HEK293 (cell line): ENCODE results near the gene CAPZB.
"Not testable (repeated sequence)": the region's sequence is repeated elsewhere in the genome, so short reads cannot be mapped to it uniquely, and the experiment has no call there.

Source experiments
- CTCF ChIA-PET: fragments of 350-600 bp; formaldehyde crosslinking; extraction: SDS; loops from one replicate; lab custom pipeline; 2021; ENCODE audit warnings: antibody characterized with exemption; lab: Yijun Ruan, JAX
- POLR2A ChIA-PET: fragments of 300-600 bp; formaldehyde crosslinking; extraction: SDS; loops from one replicate; lab custom pipeline; 2020; ENCODE audit warnings: antibody characterized with exemption, inconsistent platforms; lab: Yijun Ruan, JAX
- H3K27ac ChIP-seq: fragments of 200-500 bp; sonication (Bioruptor generic); 2 replicates; pipeline ENCODE4 v1.5.1; 2014; ENCODE audit warnings: low read depth, low read length, control low read depth, inconsistent platforms; ENCODE audit errors: extremely low read depth
- H3K36me3 ChIP-seq, 2 experiments: fragments of 200-500 bp in 1 of 2; sonication (Bioruptor generic) in 1 of 2; 1 replicate in 1 of 2; 2 replicates in 1 of 2; pipeline ENCODE4 v1.5.1; 2014 to 2017; ENCODE audit warnings: inconsistent platforms in 2 of 2, low read length in 2 of 2; ENCODE audit not compliant: control insufficient read depth in 2 of 2, insufficient read depth in 1 of 2
- H3K4me1 ChIP-seq: fragments of 200-500 bp; sonication (Bioruptor generic); 2 replicates; pipeline ENCODE4 v1.5.1; 2014; ENCODE audit warnings: mild to moderate bottlenecking, low read length, inconsistent platforms; ENCODE audit not compliant: control insufficient read depth, insufficient read depth
- H3K4me3 ChIP-seq: 2 replicates; pipeline ENCODE4 v1.5.1; 2011; ENCODE audit warnings: low read depth, mild to moderate bottlenecking, control low read depth, low read length, moderate library complexity
- H3K9me3 ChIP-seq: fragments of 200-500 bp; sonication (Bioruptor generic); 2 replicates; pipeline ENCODE4 v1.5.1; 2014; ENCODE audit warnings: low read depth, low read length, inconsistent platforms; ENCODE audit not compliant: control insufficient read depth, insufficient read depth
- FEZF1 ChIP-seq: fragments of 450-650 bp; formaldehyde crosslinking; IDR thresholded peaks from 2 replicates; pipeline ENCODE4 v1.5.1; 2016; ENCODE audit warnings: missing biosample characterization, missing genetic modification characterization
- GLIS2 ChIP-seq: fragments of 450-650 bp; formaldehyde crosslinking; IDR thresholded peaks from 2 replicates; pipeline ENCODE4 v1.5.1; 2016; ENCODE audit warnings: missing biosample characterization, missing genetic modification characterization
- HOXD13 ChIP-seq: sonication (generic); formaldehyde crosslinking; IDR thresholded peaks from 2 replicates; pipeline ENCODE4 v1.8.0; 2022; ENCODE audit warnings: missing genetic modification reagents, borderline replicate concordance
- OVOL3 ChIP-seq: fragments of 450-650 bp; formaldehyde crosslinking; IDR thresholded peaks from 2 replicates; pipeline ENCODE4 v1.5.1; 2016; ENCODE audit warnings: missing biosample characterization, missing genetic modification characterization
- SP7 ChIP-seq: fragments of 450-650 bp; formaldehyde crosslinking; IDR thresholded peaks from 2 replicates; pipeline ENCODE4 v1.5.1; 2016; ENCODE audit warnings: missing biosample characterization, missing genetic modification characterization
- ZBTB1 ChIP-seq: fragments of 450-650 bp; formaldehyde crosslinking; IDR thresholded peaks from 2 replicates; pipeline ENCODE4 v1.5.1; 2016; ENCODE audit warnings: missing biosample characterization, missing genetic modification characterization
- ZBTB10 ChIP-seq: fragments of 450-650 bp; formaldehyde crosslinking; IDR thresholded peaks from 2 replicates; pipeline ENCODE4 v1.5.1; 2016; ENCODE audit warnings: missing biosample characterization, missing genetic modification characterization
- ZFP3 ChIP-seq: fragments of 450-650 bp; formaldehyde crosslinking; IDR thresholded peaks from 2 replicates; pipeline ENCODE4 v1.5.1; 2016; ENCODE audit warnings: low read depth, missing biosample characterization, missing genetic modification characterization
- ZNF112 ChIP-seq: fragments of 450-650 bp; formaldehyde crosslinking; IDR thresholded peaks from 2 replicates; pipeline ENCODE4 v1.5.0; 2017; ENCODE audit warnings: missing biosample characterization, missing genetic modification characterization
- ZNF121 ChIP-seq: fragments of 450-650 bp; formaldehyde crosslinking; IDR thresholded peaks from 2 replicates; pipeline ENCODE4 v1.5.1; 2016; ENCODE audit warnings: missing biosample characterization, missing genetic modification characterization
- ZNF366 ChIP-seq: fragments of 450-650 bp; formaldehyde crosslinking; conservative IDR thresholded peaks from 2 replicates; pipeline ENCODE4 v1.5.1; 2016; ENCODE audit warnings: missing biosample characterization, missing genetic modification characterization
- ZNF404 ChIP-seq: fragments of 450-650 bp; formaldehyde crosslinking; IDR thresholded peaks from 2 replicates; pipeline ENCODE4 v1.5.1; 2017; ENCODE audit warnings: missing biosample characterization, missing genetic modification characterization
- ZNF433 ChIP-seq: fragments of 450-650 bp; formaldehyde crosslinking; IDR thresholded peaks from 2 replicates; pipeline ENCODE4 v1.5.1; 2016; ENCODE audit warnings: missing biosample characterization, missing genetic modification characterization, low read depth
- ZNF488 ChIP-seq: fragments of 450-650 bp; formaldehyde crosslinking; IDR thresholded peaks from 2 replicates; pipeline ENCODE4 v1.5.1; 2016; ENCODE audit warnings: missing biosample characterization, missing genetic modification characterization
- ZNF514 ChIP-seq: fragments of 450-650 bp; formaldehyde crosslinking; IDR thresholded peaks from 2 replicates; pipeline ENCODE4 v1.5.1; 2016; ENCODE audit warnings: missing biosample characterization, missing genetic modification characterization
- ZNF544 ChIP-seq: fragments of 450-650 bp; formaldehyde crosslinking; IDR thresholded peaks from 2 replicates; pipeline ENCODE4 v1.5.0; 2017; ENCODE audit warnings: missing biosample characterization, missing genetic modification characterization
- ZNF558 ChIP-seq: fragments of 450-650 bp; formaldehyde crosslinking; IDR thresholded peaks from 2 replicates; pipeline ENCODE4 v1.5.1; 2016; ENCODE audit warnings: missing biosample characterization, missing genetic modification characterization
- ZNF692 ChIP-seq: fragments of 450-650 bp; formaldehyde crosslinking; IDR thresholded peaks from 2 replicates; pipeline ENCODE4 v1.5.1; 2016; ENCODE audit warnings: missing biosample characterization, missing genetic modification characterization
- ZNF785 ChIP-seq: fragments of 450-650 bp; formaldehyde crosslinking; IDR thresholded peaks from 2 replicates; pipeline ENCODE4 v1.5.1; 2016; ENCODE audit warnings: missing biosample characterization, missing genetic modification characterization
- ZNF791 ChIP-seq: fragments of 450-650 bp; formaldehyde crosslinking; IDR thresholded peaks from 2 replicates; pipeline ENCODE4 v1.5.1; 2016; ENCODE audit warnings: missing biosample characterization, missing genetic modification characterization

CAPZB gene

GRCh38 chr1:19525607-19526545, 40.5 kb upstream of the CAPZB start:
- H3K4me1 ChIP-seq, result no peaks in the 10 kb centered on the region
- POLR2A ChIA-PET, result interaction anchor here (0.6 kb wide), 1 partner anchor 58 kb away, joined by 3 read pairs; no protein-coding TSS in a partner anchor
- CTCF ChIA-PET, result interaction anchor here (0.6 to 1.0 kb wide), 3 partner anchors 9 to 392 kb away, joined by 3 to 4 read pairs (median 4); no protein-coding TSS in a partner anchor
- no peak for TF ChIP-seq SP7 (tag by site-specific recombination)
- TF ChIP-seq ZNF404 (tag by site-specific recombination), result no peak
- no peak for TF ChIP-seq FEZF1 (tag by site-specific recombination)
- TF ChIP-seq ZNF366 (tag by site-specific recombination), result no peak
- TF ChIP-seq GLIS2 (tag by site-specific recombination), result no peak
- no peak overlapping the region for H3K4me3 ChIP-seq
- H3K9me3 ChIP-seq, result no peaks in the 10 kb centered on the region
- no peak overlapping the region for H3K27ac ChIP-seq
- no peaks in the 10 kb centered on the region for H3K36me3 ChIP-seq

GRCh38 chr1:19524791-19525190, 39.5 kb upstream of the CAPZB start:
- POLR2A ChIA-PET, result no interaction called here
- Histone ChIP-seq H3K4me3 (no peak overlapping the region), H3K36me3 (no peaks in the 10 kb centered on the region), H3K4me1 (no peaks in the 10 kb centered on the region), H3K27ac (no peak overlapping the region), H3K9me3 (no peaks in the 10 kb centered on the region)
- CTCF ChIA-PET, result interaction anchor here (1.0 kb wide), 1 partner anchor 137 kb away, joined by 4 read pairs; no protein-coding TSS in a partner anchor
- TF ChIP-seq ZFP3 (tag by site-specific recombination), result no peak
- TF ChIP-seq ZNF433, result no peak
- peak; percentile 61; the same call in 1 of the 2 replicates for TF ChIP-seq ZNF121 (tag by site-specific recombination)
- no peak for TF ChIP-seq ZBTB1 (tag by site-specific recombination)
- TF ChIP-seq ZNF558 (tag by site-specific recombination), result no peak
- no peak for TF ChIP-seq ZNF785 (tag by site-specific recombination)

GRCh38 chr1:19522570-19522969, 37.2 kb upstream of the CAPZB start:
- POLR2A ChIA-PET, H3K4me3 ChIP-seq, H3K9me3 ChIP-seq, H3K36me3 ChIP-seq, H3K4me1 ChIP-seq, CTCF ChIA-PET, H3K27ac ChIP-seq: not testable (repeated sequence)

- POLR2A ChIA-PET, result no interaction called here
- Histone ChIP-seq H3K36me3 (no peaks in the 10 kb centered on the region), H3K9me3 (no peaks in the 10 kb centered on the region), H3K4me3 (no peak overlapping the region), H3K27ac (no peak overlapping the region), H3K4me1 (no peaks in the 10 kb centered on the region)
- CTCF ChIA-PET, result interaction anchor here (0.6 kb wide), 1 partner anchor 15 kb away, joined by 3 read pairs; no protein-coding TSS in a partner anchor
- TF ChIP-seq ZNF791 (tag by site-specific recombination) (no peak), OVOL3 (tag by site-specific recombination) (no peak)
Observed at GRCh38 chr1:19521411-19521810, 36.1 kb upstream of the CAPZB start.

- CTCF ChIA-PET, result interaction anchor here (1.8 kb wide), 1 partner anchor 9 kb away, joined by 4 read pairs; no protein-coding TSS in a partner anchor
- POLR2A ChIA-PET, result interaction anchor here (0.5 kb wide), 1 partner anchor 16 kb away, joined by 3 read pairs; no protein-coding TSS in a partner anchor
- no peak for TF ChIP-seq ZBTB10 (tag by site-specific recombination)
- no peak for TF ChIP-seq ZNF544 (tag by site-specific recombination)
- no peak for TF ChIP-seq ZNF488 (tag by site-specific recombination)
- no peak for TF ChIP-seq ZNF514 (tag by site-specific recombination)
- TF ChIP-seq ZNF112 (tag by site-specific recombination), result no peak
- no peak for TF ChIP-seq HOXD13
- TF ChIP-seq ZNF692, result no peak
Observed at GRCh38 chr1:19517017-19517416, 31.7 kb upstream of the CAPZB start.

More at GRCh38 chr1:19517017-19517416, 31.7 kb upstream of the CAPZB start:
- no peak overlapping the region for H3K27ac ChIP-seq
- no peaks in the 10 kb centered on the region for H3K36me3 ChIP-seq
- H3K4me1 ChIP-seq, result no peaks in the 10 kb centered on the region
- H3K4me3 ChIP-seq, result no peak overlapping the region
- no peaks in the 10 kb centered on the region for H3K9me3 ChIP-seq
